K562 (cell line): ENCODE results near the gene ZSWIM9. TPM values are rescaled to one million over a fixed set of nuclear protein-coding genes. Genes with fewer than 3 reads are reported as not detected.
A peak's percentile ranks its signal among the peaks of the same experiment; 100 is the strongest.

Experiments
- ADNP ChIP-seq: fragments of 200-800 bp; sonication (Bioruptor generic); IDR thresholded peaks from 2 replicates; pipeline ENCODE4 v1.6.1; 2016; ENCODE audit warnings: missing genetic modification characterization, missing compliant biosample characterization
- ASH1L ChIP-seq: fragments of 450-650 bp; IDR thresholded peaks from 2 replicates; pipeline ENCODE4 v1.6.1; 2018; ENCODE audit warnings: borderline replicate concordance, mild to moderate bottlenecking, low read depth; ENCODE audit not compliant: partially characterized antibody
- COPS2 ChIP-seq: fragments of 450-650 bp; conservative IDR thresholded peaks from 2 replicates; pipeline ENCODE4 v1.6.1; 2016; ENCODE audit warnings: mild to moderate bottlenecking, moderate library complexity
- HCFC1 ChIP-seq: IDR thresholded peaks from 2 replicates; pipeline ENCODE4 v1.6.1; 2012; ENCODE audit warnings: low read depth, low read length, improper control_type of control experiment
- KDM4B ChIP-seq, 2 experiments: fragments of 450-650 bp in 1 of 2; sonication (generic) in 1 of 2; IDR thresholded peaks; 2 replicates each; pipeline ENCODE4 v1.6.1; 2016 to 2017; ENCODE audit warnings: borderline replicate concordance in 2 of 2, antibody characterized with exemption in 1 of 2, low read depth in 1 of 2, mild to moderate bottlenecking in 1 of 2
- MBD2 ChIP-seq: sonication (generic); IDR thresholded peaks from 2 replicates; pipeline ENCODE4 v1.6.1; 2016; ENCODE audit warnings: low read depth, borderline replicate concordance
- NFATC3 ChIP-seq: fragments of 450-650 bp; IDR thresholded peaks from 2 replicates; pipeline ENCODE4 v1.6.1; 2017; ENCODE audit warnings: mild to moderate bottlenecking
- OTX1 ChIP-seq: fragments of 450-650 bp; formaldehyde crosslinking; IDR thresholded peaks from 2 replicates; pipeline ENCODE4 v1.4.0; 2022; ENCODE audit warnings: mild to moderate bottlenecking
- PHF20 ChIP-seq: fragments of 450-650 bp; IDR thresholded peaks from 2 replicates; pipeline ENCODE4 v1.6.1; 2018; ENCODE audit not compliant: partially characterized antibody
- PML ChIP-seq: IDR thresholded peaks from 2 replicates; pipeline ENCODE4 v1.6.1; 2012; ENCODE audit warnings: low read length, inconsistent platforms
- RBM15 ChIP-seq: fragments of 200-400 bp; formaldehyde crosslinking; IDR thresholded peaks from 2 replicates; pipeline ENCODE4 v1.6.1; 2018; ENCODE audit warnings: mild to moderate bottlenecking, low read length, moderate library complexity; ENCODE audit not compliant: insufficient read depth
- RERE ChIP-seq: sonication (generic); formaldehyde crosslinking; IDR thresholded peaks from 2 replicates; pipeline ENCODE4 v1.8.0; 2023; ENCODE audit warnings: missing genetic modification reagents, mild to moderate bottlenecking, borderline replicate concordance
- TAF15 ChIP-seq: fragments of 200-400 bp; formaldehyde crosslinking; IDR thresholded peaks from 2 replicates; pipeline ENCODE4 v1.6.1; 2017; ENCODE audit warnings: mild to moderate bottlenecking, low read depth, low read length, moderate library complexity
- TARDBP ChIP-seq: fragments of 450-650 bp; IDR thresholded peaks from 2 replicates; pipeline ENCODE4 v1.6.1; 2016
- TBP ChIP-seq: optimal IDR thresholded peaks from 2 replicates; pipeline ENCODE3; 2011; ENCODE audit warnings: low read depth, low read length, improper control_type of control experiment
- TEAD2 ChIP-seq: fragments of 450-650 bp; IDR thresholded peaks from 2 replicates; pipeline ENCODE4 v1.6.1; 2016; ENCODE audit warnings: missing genetic modification characterization, control low read depth, missing compliant biosample characterization
- ZNF143 ChIP-seq: sonication (generic); formaldehyde crosslinking; IDR thresholded peaks from 2 replicates; pipeline ENCODE4 v1.9.0; 2022; ENCODE audit warnings: mild to moderate bottlenecking, missing genetic modification reagents
- ZZZ3 ChIP-seq: fragments of 450-650 bp; IDR thresholded peaks from 2 replicates; pipeline ENCODE4 v1.6.1; 2016; ENCODE audit warnings: antibody characterized with exemption, mild to moderate bottlenecking, moderate library complexity
- polyA plus RNA-seq, 8 experiments: library from polyadenylated mRNA; depleted of rRNA in 4 of 8; stranded (reverse) in 5 of 8; unstranded in 3 of 8; fragments of >200 nt; fragmentation: Nextera tagmentation in 2 of 8; fragmentation: Illumina TruSeq in 1 of 8; extraction: Ambion mirVana in 2 of 8; extraction: Trizol in 1 of 8; gene quantifications; 2 replicates each; pipeline versions ENCODE4 v1.2.1 to v1.2.3, GENCODE V29; 2011 to 2014; ENCODE audit warnings: inconsistent platforms in 1 of 8, missing spikeins in 1 of 8
- total RNA-seq, 7 experiments: library from RNA; depleted of rRNA in 6 of 7; stranded (reverse); fragments of >200 nt in 6 of 7; fragmentation: Illumina TruSeq in 2 of 7; extraction: Trizol in 2 of 7; gene quantifications; 2 replicates each; pipeline versions ENCODE4 v1.2.1 to v1.2.3, GENCODE V29; 2011 to 2021; ENCODE audit warnings: low replicate concordance in 1 of 7
- TF ChIP-seq, protein P1 (sequence below), 3 experiments: IDR thresholded peaks in 2 of 3; conservative IDR thresholded peaks in 1 of 3; 2 replicates each; pipeline ENCODE4 v1.5.1; 2011 to 2012; ENCODE audit warnings: low read length in 3 of 3, mild to moderate bottlenecking in 3 of 3, control low read depth in 2 of 3, improper control_type of control experiment in 1 of 3, inconsistent platforms in 1 of 3, low read depth in 1 of 3, mixed read lengths in 1 of 3, moderate library complexity in 1 of 3; ENCODE audit not compliant: insufficient read depth in 2 of 3
- TF ChIP-seq, protein P2 (sequence below), 2 experiments: fragments of 450-650 bp in 1 of 2; sonication (generic) in 1 of 2; formaldehyde crosslinking in 1 of 2; IDR thresholded peaks in 1 of 2; conservative IDR thresholded peaks in 1 of 2; 2 replicates each; pipeline versions ENCODE4 v1.6.1 to v1.8.1; 2016 to 2023; ENCODE audit warnings: mild to moderate bottlenecking in 2 of 2, moderate library complexity in 2 of 2, inconsistent platforms in 1 of 2, missing genetic modification reagents in 1 of 2

Gene ZSWIM9
- total and polyA plus RNA-seq, 9 of the 15 experiments (the other 6 are each of a cell fraction or from before 2014, with no cell fraction given), result 0.04 to 1.4 (median 0.34) TPM; not detected in 1

GRCh38 chr19:48203794-48204628, 33.5 kb downstream of the ZSWIM9 start (continued):
- TF ChIP-seq, protein P1, sequence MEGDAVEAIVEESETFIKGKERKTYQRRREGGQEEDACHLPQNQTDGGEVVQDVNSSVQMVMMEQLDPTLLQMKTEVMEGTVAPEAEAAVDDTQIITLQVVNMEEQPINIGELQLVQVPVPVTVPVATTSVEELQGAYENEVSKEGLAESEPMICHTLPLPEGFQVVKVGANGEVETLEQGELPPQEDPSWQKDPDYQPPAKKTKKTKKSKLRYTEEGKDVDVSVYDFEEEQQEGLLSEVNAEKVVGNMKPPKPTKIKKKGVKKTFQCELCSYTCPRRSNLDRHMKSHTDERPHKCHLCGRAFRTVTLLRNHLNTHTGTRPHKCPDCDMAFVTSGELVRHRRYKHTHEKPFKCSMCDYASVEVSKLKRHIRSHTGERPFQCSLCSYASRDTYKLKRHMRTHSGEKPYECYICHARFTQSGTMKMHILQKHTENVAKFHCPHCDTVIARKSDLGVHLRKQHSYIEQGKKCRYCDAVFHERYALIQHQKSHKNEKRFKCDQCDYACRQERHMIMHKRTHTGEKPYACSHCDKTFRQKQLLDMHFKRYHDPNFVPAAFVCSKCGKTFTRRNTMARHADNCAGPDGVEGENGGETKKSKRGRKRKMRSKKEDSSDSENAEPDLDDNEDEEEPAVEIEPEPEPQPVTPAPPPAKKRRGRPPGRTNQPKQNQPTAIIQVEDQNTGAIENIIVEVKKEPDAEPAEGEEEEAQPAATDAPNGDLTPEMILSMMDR (IDR thresholded peaks at IDR 0.05 in 2 of 3, conservative IDR thresholded peaks at IDR 0.05 in 1 of 3; ENCODE audit: insufficient read depth in 2 of 3, low read depth in 1 of 3, low read length in 3 of 3), result no peak
- TF ChIP-seq COPS2, result no peak
- no peak for TF ChIP-seq TAF15
- TF ChIP-seq, protein P2, sequence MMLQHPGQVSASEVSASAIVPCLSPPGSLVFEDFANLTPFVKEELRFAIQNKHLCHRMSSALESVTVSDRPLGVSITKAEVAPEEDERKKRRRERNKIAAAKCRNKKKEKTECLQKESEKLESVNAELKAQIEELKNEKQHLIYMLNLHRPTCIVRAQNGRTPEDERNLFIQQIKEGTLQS (IDR thresholded peaks at IDR 0.05), result no peak
- TF ChIP-seq, protein P2 (CRISPR knock-in tag; conservative IDR thresholded peaks at IDR 0.05), result no peak
- no peak for TF ChIP-seq ZZZ3
- peak; percentile 49; the same call in 1 of the 2 replicates for TF ChIP-seq MBD2
- TF ChIP-seq NFATC3, result no peak
- peak; percentile 92 for TF ChIP-seq OTX1 (CRISPR knock-in tag)
- TF ChIP-seq HCFC1, result peak; percentile 47
- peak; percentile 63; the same call in 1 of the 2 replicates for TF ChIP-seq TARDBP
- TF ChIP-seq ZNF143 (CRISPR knock-in tag), result peak; percentile 78
- TF ChIP-seq TBP, result peak; percentile 79
- peak; percentile 81 for TF ChIP-seq PML
- TF ChIP-seq KDM4B (IDR thresholded peaks at IDR 0.05; ENCODE audit: borderline replicate concordance in 2 of 2, low read depth in 1 of 2), result no peak
- TF ChIP-seq RERE (CRISPR knock-in tag), result no peak; the same call in 1 of the 2 replicates
- no peak for TF ChIP-seq PHF20
- no peak for TF ChIP-seq TEAD2 (tag)
- no peak for TF ChIP-seq ASH1L
- TF ChIP-seq ADNP (tag), result no peak
- TF ChIP-seq RBM15, result no peak
